Measurements from ENCODE around the gene FOCAD.

The FOCAD gene, protein sequence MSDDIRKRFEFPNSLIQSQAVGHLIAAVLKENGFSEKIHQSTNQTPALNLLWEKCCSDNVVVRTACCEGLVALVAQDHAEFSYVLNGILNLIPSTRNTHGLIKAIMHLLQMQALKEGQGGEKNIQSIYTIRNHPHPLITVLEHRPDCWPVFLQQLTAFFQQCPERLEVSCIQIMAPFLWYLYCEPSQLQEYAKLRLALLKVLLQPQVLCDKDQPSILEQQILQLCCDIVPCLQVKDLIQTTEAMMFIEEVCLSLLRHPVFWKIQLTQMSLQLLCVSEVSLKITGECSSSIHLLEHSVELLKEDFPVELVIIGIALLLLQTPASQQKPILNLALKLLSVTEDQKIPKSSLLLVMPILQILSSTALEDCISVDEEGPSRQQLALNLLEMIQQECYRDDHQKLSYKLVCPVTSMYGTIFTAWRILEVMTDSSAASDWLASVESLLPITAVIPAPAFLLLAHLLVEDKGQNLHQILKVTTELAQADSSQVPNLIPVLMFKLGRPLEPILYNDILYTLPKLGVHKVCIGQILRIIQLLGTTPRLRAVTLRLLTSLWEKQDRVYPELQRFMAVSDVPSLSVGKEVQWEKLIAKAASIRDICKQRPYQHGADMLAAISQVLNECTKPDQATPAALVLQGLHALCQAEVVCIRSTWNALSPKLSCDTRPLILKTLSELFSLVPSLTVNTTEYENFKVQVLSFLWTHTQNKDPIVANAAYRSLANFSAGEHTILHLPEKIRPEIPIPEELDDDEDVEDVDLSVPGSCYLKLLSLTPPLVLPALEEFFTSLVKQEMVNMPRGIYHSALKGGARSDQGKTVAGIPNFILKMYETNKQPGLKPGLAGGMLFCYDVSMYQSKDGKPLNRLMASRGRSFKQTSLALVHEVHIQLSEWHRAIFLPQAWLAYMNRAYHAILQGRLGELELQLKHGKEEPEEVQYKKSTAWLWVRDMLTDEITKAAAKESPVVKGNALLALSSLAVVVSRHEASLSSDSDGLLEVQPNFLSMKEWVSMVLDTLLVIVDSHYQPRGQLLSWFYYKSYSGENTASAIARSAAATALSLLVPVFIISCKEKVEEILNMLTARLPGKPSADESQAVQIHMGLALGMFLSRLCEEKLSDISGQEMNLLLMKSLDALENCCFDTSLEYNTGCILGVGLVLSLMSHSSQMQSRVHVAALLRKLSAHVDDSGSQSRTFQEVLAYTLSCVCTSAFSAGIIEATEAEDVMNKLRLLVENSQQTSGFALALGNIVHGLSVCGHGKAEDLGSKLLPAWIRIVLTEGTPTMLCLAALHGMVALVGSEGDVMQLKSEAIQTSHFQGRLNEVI (N-terminal part only)

DNA sequence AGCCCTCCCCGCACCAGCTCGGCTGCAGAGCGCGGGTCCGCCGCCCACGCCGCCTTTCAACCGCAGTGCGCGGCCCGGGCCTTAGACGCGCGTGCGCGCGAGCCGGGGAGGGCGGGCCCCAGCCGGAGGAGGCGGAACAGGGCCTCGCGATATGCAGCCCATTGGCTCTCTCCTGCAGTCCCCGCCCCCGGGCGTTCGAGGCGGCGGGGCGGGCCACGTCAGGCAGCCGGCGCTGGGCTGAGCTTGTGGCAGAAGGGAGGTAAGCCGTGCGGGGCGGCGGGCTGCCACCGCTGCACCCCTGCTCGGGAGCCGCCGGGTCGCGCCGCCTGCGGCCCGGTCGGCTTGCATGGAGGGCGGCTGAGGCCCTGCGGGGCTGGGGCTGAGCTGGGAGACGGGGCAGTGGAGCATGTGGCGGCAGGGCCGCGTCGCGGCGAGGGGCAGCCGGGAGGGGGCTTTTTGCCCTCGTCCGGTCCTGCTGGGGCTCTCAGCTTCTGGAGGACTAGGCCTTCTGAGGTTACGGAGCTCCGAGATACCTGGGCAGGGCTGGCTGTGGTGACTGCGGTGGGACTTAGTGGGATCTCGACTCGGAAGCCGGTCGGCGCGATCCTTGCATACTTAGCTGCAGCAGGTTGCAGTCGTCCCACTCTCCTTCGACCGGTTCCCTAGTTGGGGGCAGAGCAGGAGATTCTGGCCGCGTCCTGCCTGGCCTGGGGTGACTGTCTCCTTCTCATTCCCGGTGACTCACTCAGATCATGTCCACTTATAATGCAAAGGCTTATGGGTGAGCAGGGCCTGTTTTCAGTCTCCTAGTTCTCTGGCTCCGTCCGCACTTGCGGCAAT, at the start of gene FOCAD:
Gene FOCAD, plus strand, starts transcription at position 225 of the 840 bp plus-strand sequence. CDS start 31,095 bp downstream, outside the sequence.
- TF ChIP-seq, protein P1, sequence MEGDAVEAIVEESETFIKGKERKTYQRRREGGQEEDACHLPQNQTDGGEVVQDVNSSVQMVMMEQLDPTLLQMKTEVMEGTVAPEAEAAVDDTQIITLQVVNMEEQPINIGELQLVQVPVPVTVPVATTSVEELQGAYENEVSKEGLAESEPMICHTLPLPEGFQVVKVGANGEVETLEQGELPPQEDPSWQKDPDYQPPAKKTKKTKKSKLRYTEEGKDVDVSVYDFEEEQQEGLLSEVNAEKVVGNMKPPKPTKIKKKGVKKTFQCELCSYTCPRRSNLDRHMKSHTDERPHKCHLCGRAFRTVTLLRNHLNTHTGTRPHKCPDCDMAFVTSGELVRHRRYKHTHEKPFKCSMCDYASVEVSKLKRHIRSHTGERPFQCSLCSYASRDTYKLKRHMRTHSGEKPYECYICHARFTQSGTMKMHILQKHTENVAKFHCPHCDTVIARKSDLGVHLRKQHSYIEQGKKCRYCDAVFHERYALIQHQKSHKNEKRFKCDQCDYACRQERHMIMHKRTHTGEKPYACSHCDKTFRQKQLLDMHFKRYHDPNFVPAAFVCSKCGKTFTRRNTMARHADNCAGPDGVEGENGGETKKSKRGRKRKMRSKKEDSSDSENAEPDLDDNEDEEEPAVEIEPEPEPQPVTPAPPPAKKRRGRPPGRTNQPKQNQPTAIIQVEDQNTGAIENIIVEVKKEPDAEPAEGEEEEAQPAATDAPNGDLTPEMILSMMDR (IDR thresholded peaks at IDR 0.05; ENCODE audit: control insufficient read depth, insufficient read depth, low read depth, low read length, missing control alignments) = no peak
- DNase-seq (ENCODE audit: low read depth) = peak; percentile 69
- H3K4me3 ChIP-seq (ENCODE audit: control insufficient read depth, low read depth, low read length) = peak within 1 kb of the TSS; percentile 78

DNA sequence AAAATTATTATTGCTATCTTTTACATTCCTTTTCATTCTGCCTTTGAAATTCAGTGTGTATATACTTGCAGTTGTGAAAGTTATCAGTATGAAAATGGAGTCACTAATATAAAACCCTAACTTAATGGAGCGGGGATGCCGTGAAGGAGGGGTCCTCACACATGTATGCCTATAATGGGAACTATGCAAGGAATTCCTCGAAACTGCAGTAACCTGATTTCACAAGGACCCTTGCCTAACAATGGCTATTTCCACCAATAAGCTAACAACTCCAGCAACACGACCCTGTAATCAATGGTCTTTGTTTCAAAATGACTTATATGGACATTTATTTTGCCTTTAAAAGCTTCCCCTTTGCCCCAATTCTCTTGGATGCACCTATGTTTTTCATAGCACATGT, 49.2 kb upstream of the FOCAD start:
- no peak overlapping the region for H3K4me3 ChIP-seq (ENCODE audit: control insufficient read depth, low read depth, low read length)
- TF ChIP-seq, protein P1 (IDR thresholded peaks at IDR 0.05; ENCODE audit: control insufficient read depth, insufficient read depth, low read depth, low read length, missing control alignments) = no peak
- no peak for DNase-seq (ENCODE audit: low read depth)

DNA sequence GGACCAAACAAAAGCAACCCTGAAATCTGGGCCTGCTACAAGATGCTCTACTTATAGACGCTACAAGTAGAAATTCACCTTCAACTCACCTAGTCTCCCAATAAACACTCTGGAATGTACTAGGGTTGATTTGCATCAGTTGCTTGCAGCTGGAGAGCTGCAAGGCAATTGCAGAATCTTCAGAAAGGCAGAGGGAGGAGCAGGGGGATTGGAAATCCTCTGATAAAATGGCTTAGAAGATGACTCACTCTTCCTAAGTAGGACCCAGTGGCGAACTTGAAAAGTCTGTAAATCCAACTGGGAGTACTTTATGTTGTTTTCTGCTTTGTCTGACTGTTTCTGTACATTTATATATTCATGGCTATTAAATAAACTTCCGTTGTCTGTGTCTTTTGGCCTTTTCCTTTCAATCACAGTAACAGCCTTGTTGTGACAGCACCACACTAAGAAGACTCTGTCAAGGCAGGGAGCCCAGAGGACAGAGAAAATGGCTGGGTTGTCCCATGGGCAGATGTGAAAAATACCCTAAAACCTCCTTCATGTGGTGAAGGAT, 47.1 kb upstream of the FOCAD start:
- H3K4me3 ChIP-seq (ENCODE audit: control insufficient read depth, low read depth, low read length) = no peak overlapping the region
- TF ChIP-seq, protein P1 (IDR thresholded peaks at IDR 0.05; ENCODE audit: control insufficient read depth, insufficient read depth, low read depth, low read length, missing control alignments) = no peak
- DNase-seq (ENCODE audit: low read depth) = no peak

DNA sequence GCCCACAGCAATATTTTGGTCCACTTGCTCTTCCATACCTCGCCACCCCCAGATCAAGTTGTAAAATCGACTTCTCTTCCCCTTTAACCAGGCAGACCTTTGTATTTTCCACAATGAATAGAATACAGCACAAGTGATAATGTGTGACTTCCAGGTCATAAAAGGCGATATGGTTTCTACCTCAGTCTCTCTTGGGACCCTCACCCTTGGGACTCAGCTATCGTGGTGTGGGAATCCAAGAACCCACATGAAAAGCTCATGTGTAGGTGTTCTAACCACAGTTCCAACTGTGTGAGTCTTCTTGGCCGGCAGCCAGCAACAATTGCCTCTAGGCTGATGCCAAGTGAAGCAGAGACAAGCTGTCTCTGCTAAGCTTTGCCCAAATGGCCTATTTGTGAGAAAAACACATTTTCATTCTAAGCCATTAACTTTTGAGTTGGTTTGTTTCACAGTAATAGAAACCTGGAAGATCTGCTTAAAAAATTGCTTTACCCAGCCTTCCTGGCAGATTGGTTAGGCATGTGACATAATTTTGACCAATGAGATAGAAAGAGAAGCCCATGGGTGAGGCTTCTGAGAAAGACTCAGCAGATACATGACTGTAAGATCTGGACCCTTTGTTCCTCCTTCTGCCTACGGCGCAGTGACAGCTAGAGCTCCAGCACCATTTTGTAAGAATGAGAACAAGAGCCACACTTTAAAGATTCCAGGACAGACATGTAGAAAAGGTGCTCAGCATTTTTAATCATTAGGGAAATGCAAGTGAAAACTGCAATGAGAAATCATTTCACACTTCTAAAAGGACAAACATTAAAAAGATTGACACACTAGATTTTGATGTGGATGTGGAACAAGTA, 43.5 kb upstream of the FOCAD start:
- no peak overlapping the region for H3K4me3 ChIP-seq (ENCODE audit: control insufficient read depth, low read depth, low read length)
- TF ChIP-seq, protein P1 (IDR thresholded peaks at IDR 0.05; ENCODE audit: control insufficient read depth, insufficient read depth, low read depth, low read length, missing control alignments) = no peak
- no peak for DNase-seq (ENCODE audit: low read depth)

DNA sequence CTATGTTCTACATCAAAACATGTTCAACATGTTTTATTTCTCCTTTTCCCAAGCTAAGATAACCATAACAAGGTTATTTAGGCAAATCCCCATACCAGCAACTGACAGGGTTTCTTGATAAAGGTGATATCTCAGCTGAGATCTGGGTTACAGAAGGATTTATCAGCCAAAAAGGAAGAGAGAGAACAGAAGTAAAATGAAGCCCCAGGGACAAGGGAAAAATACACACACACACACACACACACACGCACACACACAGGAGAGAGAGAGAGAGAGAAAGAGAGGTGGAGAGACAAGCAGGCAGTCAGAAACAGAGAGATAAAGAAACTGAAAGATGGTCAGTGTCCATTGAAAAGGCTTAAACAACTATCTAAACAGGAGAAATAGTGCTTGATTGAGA, 42.0 kb upstream of the FOCAD start:
- no peak for DNase-seq (ENCODE audit: low read depth)
- H3K4me3 ChIP-seq (ENCODE audit: control insufficient read depth, low read depth, low read length) = no peak overlapping the region
- TF ChIP-seq, protein P1 (IDR thresholded peaks at IDR 0.05; ENCODE audit: control insufficient read depth, insufficient read depth, low read depth, low read length, missing control alignments) = no peak

All from AG09309 (cell line).